ENCODE measurements around the gene RRP36.

Gene RRP36

GRCh38 chr6:43016176-43016942, 5.1 kb upstream of the RRP36 start:
- TF ChIP-seq GATA2 (IDR thresholded peaks at IDR 0.05; ENCODE audit: low read depth, low read length) (no peak), GATA3 (IDR thresholded peaks at IDR 0.05; ENCODE audit: low read depth, low read length) (no peak)

- TF ChIP-seq GATA2 (IDR thresholded peaks at IDR 0.05; ENCODE audit: low read depth, low read length) = no peak
- TF ChIP-seq GATA3 (IDR thresholded peaks at IDR 0.05; ENCODE audit: low read depth, low read length) = no peak
Observed at GRCh38 chr6:43016943-43017334, 4.5 kb upstream of the RRP36 start.

GRCh38 chr6:43019152-43019551, 2.3 kb upstream of the RRP36 start:
- TF ChIP-seq GATA3 (IDR thresholded peaks at IDR 0.05; ENCODE audit: low read depth, low read length) (no peak), GATA2 (IDR thresholded peaks at IDR 0.05; ENCODE audit: low read depth, low read length) (no peak)

GRCh38 chr6:43020052-43020705, 1.2 kb upstream of the RRP36 start:
- TF ChIP-seq GATA3 (IDR thresholded peaks at IDR 0.05; ENCODE audit: low read depth, low read length) (no peak), GATA2 (IDR thresholded peaks at IDR 0.05; ENCODE audit: low read depth, low read length) (no peak)

- TF ChIP-seq GATA3 (IDR thresholded peaks at IDR 0.05; ENCODE audit: low read depth, low read length) (no peak), GATA2 (IDR thresholded peaks at IDR 0.05; ENCODE audit: low read depth, low read length) (no peak)
Observed at GRCh38 chr6:43020847-43021246, 576 bp upstream of the RRP36 start.

GRCh38 chr6:43024436-43024835, 3.0 kb downstream of the RRP36 start:
- TF ChIP-seq GATA3 (IDR thresholded peaks at IDR 0.05; ENCODE audit: low read depth, low read length) (no peak), GATA2 (IDR thresholded peaks at IDR 0.05; ENCODE audit: low read depth, low read length) (no peak)

GRCh38 chr6:43026365-43026764, 4.9 kb downstream of the RRP36 start:
- TF ChIP-seq GATA3 (IDR thresholded peaks at IDR 0.05; ENCODE audit: low read depth, low read length) (no peak), GATA2 (IDR thresholded peaks at IDR 0.05; ENCODE audit: low read depth, low read length) (no peak)

- TF ChIP-seq GATA2 (IDR thresholded peaks at IDR 0.05; ENCODE audit: low read depth, low read length) = no peak
Observed at GRCh38 chr6:43029120-43029519, 7.7 kb downstream of the RRP36 start.

- TF ChIP-seq GATA3 (IDR thresholded peaks at IDR 0.05; ENCODE audit: low read depth, low read length) (no peak), GATA2 (IDR thresholded peaks at IDR 0.05; ENCODE audit: low read depth, low read length) (no peak)
Observed at GRCh38 chr6:43032326-43032725, 10.9 kb downstream of the RRP36 start.

- TF ChIP-seq GATA2 (IDR thresholded peaks at IDR 0.05; ENCODE audit: low read depth, low read length) (no peak), GATA3 (IDR thresholded peaks at IDR 0.05; ENCODE audit: low read depth, low read length) (no peak)
Observed at GRCh38 chr6:43033496-43034189, 12.2 kb downstream of the RRP36 start.

GRCh38 chr6:43034190-43034525, 12.7 kb downstream of the RRP36 start:
- TF ChIP-seq GATA3 (IDR thresholded peaks at IDR 0.05; ENCODE audit: low read depth, low read length) (no peak), GATA2 (IDR thresholded peaks at IDR 0.05; ENCODE audit: low read depth, low read length) (no peak)

- no peak for TF ChIP-seq GATA2 (IDR thresholded peaks at IDR 0.05; ENCODE audit: low read depth, low read length)
Observed at GRCh38 chr6:43035495-43036194, 14.2 kb downstream of the RRP36 start.

- TF ChIP-seq GATA3 (IDR thresholded peaks at IDR 0.05; ENCODE audit: low read depth, low read length) (no peak), GATA2 (IDR thresholded peaks at IDR 0.05; ENCODE audit: low read depth, low read length) (no peak)
Observed at GRCh38 chr6:43036712-43037111, 15.3 kb downstream of the RRP36 start.

GRCh38 chr6:43037197-43037596, 15.8 kb downstream of the RRP36 start:
- no peak for TF ChIP-seq GATA2 (IDR thresholded peaks at IDR 0.05; ENCODE audit: low read depth, low read length)
- TF ChIP-seq GATA3 (IDR thresholded peaks at IDR 0.05; ENCODE audit: low read depth, low read length) = no peak
